ENCODE data around the gene SCAP. TPM values are rescaled to one million over a fixed set of nuclear protein-coding genes. Genes with fewer than 3 reads are reported as not detected.
A peak's percentile ranks its signal among the peaks of the same experiment; 100 is the strongest.
"Not testable (repeated sequence)": the region's sequence is repeated elsewhere in the genome, so short reads cannot be mapped to it uniquely, and the experiment has no call there.

SCAP gene
- total RNA-seq, 2 experiments from 2014 or later: 31.6 to 34.7 TPM

DNA sequence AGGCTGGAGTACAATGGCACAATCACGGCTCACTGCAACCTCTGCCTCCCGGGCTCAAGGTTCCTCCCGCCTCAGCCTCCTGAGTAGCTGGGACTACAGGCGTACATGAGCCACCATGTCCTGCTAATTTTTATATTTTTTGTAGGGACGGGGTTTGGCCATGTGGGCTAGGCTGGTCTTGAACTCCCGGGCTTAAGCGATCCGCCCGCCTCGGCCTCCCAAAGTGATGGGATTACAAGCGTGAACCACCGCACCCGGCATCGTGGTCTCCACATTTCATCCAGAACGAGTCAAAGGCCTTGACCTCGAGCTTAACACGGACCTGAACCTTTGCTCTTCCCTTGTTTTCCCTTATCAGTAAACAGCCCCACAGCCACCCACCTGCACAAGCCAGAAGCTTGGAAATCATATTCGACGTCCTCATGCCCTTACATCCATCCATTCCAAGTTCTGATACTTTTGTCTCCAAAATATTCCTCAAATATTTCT is 96.3 kb downstream of the SCAP start:
- no peak for DNase-seq
- intact Hi-C loops (cut with micrococcal nuclease): no loop called here
- H3K4me3 Mint-ChIP-seq: peak overlapping the region; percentile 100
- H3K36me3 Mint-ChIP-seq (ENCODE audit: low read depth): peaks cover 11% of the 10 kb centered on the region
- CTCF ChIA-PET: interaction anchor here (0.6 to 1.1 kb wide), 5 partner anchors 40 to 459 kb away, joined by 3 read pairs; no protein-coding TSS in a partner anchor
- no peaks in the 10 kb centered on the region for H3K9me3 Mint-ChIP-seq
- no peaks in the 10 kb centered on the region for H3K27me3 Mint-ChIP-seq (ENCODE audit: low read depth)
- peak overlapping the region; percentile 98 for H3K27ac Mint-ChIP-seq
- peaks cover 33% of the 10 kb centered on the region for H3K4me1 Mint-ChIP-seq (ENCODE audit: low read depth)

DNA sequence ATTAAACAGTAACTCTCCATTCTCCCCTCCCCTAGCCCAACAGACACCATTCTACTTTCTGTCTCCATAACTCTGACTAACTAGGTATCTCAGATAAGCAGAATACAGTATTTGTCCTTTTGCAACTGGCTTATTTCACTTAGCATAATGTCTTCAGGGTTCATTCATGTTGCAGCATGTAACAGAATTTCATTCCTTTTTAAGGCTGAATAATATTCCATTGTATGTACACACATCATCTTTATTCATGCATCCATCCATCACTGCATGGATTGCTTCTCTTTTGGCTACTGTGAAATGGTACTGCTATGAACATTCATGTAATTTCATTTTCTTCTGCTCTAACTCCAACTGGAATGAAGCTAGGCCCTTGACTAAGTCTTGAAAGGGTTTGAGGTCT is 96.9 kb downstream of the SCAP start:
- H3K4me3 Mint-ChIP-seq: no peak overlapping the region
- no peak for DNase-seq
- peaks cover 11% of the 10 kb centered on the region for H3K36me3 Mint-ChIP-seq (ENCODE audit: low read depth)
- H3K27me3 Mint-ChIP-seq (ENCODE audit: low read depth): no peaks in the 10 kb centered on the region
- H3K4me1 Mint-ChIP-seq (ENCODE audit: low read depth): peaks cover 33% of the 10 kb centered on the region
- H3K9me3 Mint-ChIP-seq: no peaks in the 10 kb centered on the region
- H3K27ac Mint-ChIP-seq: no peak overlapping the region
- intact Hi-C loops (cut with micrococcal nuclease): no loop called here
- CTCF ChIA-PET: interaction anchor here (0.6 to 1.0 kb wide), 3 partner anchors 42 to 142 kb away, joined by 3 to 4 read pairs (median 3); no protein-coding TSS in a partner anchor

DNA sequence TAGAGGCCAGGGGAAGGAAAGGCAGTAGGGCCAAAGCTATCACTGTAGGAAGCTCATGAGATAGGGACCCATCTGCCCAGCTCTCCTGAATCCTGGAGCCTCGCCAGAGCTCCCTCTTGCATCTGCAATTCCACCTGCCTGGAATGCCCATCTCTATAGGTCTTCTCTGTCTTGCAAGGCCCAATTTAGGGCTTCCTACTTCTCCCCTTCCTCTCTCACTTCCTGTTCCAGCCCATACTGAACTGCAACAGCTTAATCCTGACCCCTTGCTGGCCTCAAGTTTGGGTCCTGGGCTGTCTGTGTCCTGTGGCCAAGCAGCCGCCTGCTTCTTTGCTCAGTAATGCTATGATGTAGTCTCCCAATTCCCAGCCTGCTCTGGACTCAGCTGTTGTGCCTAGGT is 98.6 kb downstream of the SCAP start:
- intact Hi-C loops (cut with micrococcal nuclease): no loop called here
- no peak overlapping the region for H3K27ac Mint-ChIP-seq
- peaks cover 3% of the 10 kb centered on the region for H3K27me3 Mint-ChIP-seq (ENCODE audit: low read depth)
- no peak for DNase-seq
- CTCF ChIA-PET: no interaction called here
- H3K4me1 Mint-ChIP-seq (ENCODE audit: low read depth): peaks cover 23% of the 10 kb centered on the region
- H3K4me3 Mint-ChIP-seq: no peak overlapping the region
- no peaks in the 10 kb centered on the region for H3K9me3 Mint-ChIP-seq
- peaks cover 5% of the 10 kb centered on the region for H3K36me3 Mint-ChIP-seq (ENCODE audit: low read depth)

DNA sequence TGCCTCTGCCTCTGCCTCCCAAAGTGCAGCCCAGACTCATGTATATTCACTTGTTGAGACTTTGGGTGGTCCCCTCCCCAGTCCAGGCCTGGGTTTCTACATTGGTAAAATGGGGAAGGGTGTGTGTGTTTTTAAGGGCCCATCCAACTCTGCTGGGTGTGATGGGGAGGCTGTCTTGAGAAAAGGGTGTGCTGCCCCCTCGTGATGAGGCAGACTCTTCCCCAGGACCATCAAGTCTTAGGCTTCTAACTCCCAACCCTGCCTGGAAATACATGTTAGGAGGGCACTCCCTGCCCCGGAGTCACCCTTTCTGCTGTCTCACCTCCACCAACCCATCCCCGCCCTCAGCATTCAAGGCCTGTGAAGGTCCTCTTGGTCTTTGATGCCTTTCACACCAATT is 99.3 kb downstream of the SCAP start:
- Mint-ChIP-seq H3K27me3 (ENCODE audit: low read depth) (peaks cover 5% of the 10 kb centered on the region), H3K9me3 (no peaks in the 10 kb centered on the region), H3K27ac (no peak overlapping the region), H3K4me3 (no peak overlapping the region), H3K36me3 (ENCODE audit: low read depth) (peaks cover 5% of the 10 kb centered on the region), H3K4me1 (ENCODE audit: low read depth) (peaks cover 17% of the 10 kb centered on the region)
- intact Hi-C loops (cut with micrococcal nuclease): no loop called here
- CTCF ChIA-PET: interaction anchor here (0.7 kb wide), 1 partner anchor 684 kb away, joined by 3 read pairs; no protein-coding TSS in a partner anchor
- DNase-seq: no peak

DNA sequence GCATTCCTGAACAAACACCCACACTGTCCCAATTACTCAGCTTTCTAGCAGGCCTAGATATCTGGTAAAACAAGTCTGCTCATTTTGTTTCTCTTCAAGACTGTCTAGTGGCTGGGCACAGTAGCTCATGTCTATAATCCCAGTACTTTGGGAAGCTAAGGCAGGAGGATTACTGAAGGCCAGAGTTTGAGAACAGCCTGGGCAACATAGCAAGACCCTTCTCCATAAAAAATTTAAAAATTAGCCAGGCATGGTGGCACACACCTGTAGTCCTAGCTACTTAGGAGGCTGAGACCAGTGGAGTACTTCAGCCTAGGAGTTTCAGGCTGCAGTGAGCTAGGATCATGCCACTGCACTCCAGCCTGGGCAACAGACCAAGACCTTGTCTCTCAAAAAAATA is 101.2 kb downstream of the SCAP start:
- no peaks in the 10 kb centered on the region for H3K36me3 Mint-ChIP-seq (ENCODE audit: low read depth)
- intact Hi-C loops (cut with micrococcal nuclease): no loop called here
- no peak overlapping the region for H3K27ac Mint-ChIP-seq
- no peaks in the 10 kb centered on the region for H3K9me3 Mint-ChIP-seq
- peaks cover 9% of the 10 kb centered on the region for H3K4me1 Mint-ChIP-seq (ENCODE audit: low read depth)
- CTCF ChIA-PET: no interaction called here
- peaks cover 5% of the 10 kb centered on the region for H3K27me3 Mint-ChIP-seq (ENCODE audit: low read depth)
- no peak overlapping the region for H3K4me3 Mint-ChIP-seq
- no peak for DNase-seq

DNA sequence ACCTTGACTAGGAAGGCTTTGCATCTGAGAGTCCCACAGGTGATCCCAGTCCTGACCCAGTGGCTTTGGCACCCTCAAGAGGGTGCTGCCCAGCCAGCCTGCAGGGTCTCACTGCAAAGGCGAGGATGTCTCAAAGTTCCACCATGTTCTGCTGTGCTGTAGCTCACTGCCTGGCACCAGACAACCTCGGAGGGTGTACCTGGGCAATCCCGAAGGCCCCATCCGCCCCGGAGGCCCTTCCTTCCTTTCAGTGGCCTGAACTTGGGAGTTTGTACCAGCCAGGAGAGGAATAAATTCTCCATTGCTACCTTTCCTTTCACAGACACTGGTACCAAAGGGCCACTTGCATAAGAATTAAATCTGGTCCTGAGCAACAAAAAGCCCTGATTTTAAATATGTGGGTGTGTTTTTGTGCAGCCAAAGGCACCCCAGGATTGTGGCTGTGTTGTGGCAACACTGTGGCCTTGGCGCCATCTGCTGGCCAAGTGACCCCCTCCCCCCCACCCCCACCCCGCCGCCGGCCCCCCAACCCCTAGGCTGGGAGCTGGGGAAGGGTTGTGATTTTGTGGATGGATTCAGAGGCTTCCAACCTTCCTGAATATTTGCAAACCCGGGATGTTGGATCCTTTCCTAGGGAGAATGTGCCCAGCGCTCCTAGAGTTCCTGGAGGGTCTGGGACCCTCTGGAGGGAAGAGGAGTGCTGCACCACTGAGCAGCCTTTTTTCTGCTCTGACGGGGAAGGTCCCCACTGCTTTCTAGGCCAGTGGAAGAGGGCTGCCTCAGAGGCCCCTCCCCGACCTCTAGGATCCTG is 104.6 kb downstream of the SCAP start:
- Mint-ChIP-seq H3K4me1 (ENCODE audit: low read depth) (no peaks in the 10 kb centered on the region), H3K9me3 (no peaks in the 10 kb centered on the region), H3K36me3 (ENCODE audit: low read depth) (no peaks in the 10 kb centered on the region), H3K27ac (no peak overlapping the region), H3K4me3 (no peak overlapping the region), H3K27me3 (ENCODE audit: low read depth) (peaks cover 10% of the 10 kb centered on the region)
- DNase-seq: peak; percentile 53
- CTCF ChIA-PET: interaction anchor here (0.5 to 1.9 kb wide), 7 partner anchors 10 to 735 kb away, joined by 3 to 6 read pairs (median 3); partner anchors contain the start of gene PTPN23
- intact Hi-C loops (cut with micrococcal nuclease): loop anchor here (2.0 kb wide), 1 partner anchor 504 kb away; no protein-coding TSS in a partner anchor

DNA sequence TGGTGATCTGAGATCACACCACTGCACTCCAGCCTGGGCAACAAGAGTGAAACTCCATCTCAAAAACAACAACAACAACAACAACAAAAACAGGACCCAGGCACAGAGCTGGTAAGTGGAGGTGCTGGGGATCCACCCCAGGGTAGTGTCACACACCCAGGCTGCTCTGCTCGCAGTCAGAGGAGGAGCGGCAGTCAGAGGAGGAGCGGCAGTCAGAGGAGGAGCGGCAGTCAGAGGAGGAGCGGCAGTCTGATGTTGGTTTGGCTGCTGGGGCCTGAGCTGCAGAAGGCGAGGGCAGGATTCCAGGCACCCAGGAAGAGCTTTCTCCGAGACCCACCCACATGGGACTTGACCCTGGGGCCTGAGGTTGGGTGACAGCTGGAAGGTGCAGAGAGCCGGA is 105.7 kb downstream of the SCAP start:
- H3K27ac Mint-ChIP-seq; DNase-seq; H3K9me3 Mint-ChIP-seq; H3K4me1 Mint-ChIP-seq (ENCODE audit: low read depth); H3K4me3 Mint-ChIP-seq; H3K36me3 Mint-ChIP-seq (ENCODE audit: low read depth); H3K27me3 Mint-ChIP-seq (ENCODE audit: low read depth): not testable (repeated sequence)
- intact Hi-C loops (cut with micrococcal nuclease): loop anchor here (2.0 kb wide), 1 partner anchor 503 kb away; no protein-coding TSS in a partner anchor
- CTCF ChIA-PET: interaction anchor here (0.7 to 1.9 kb wide), 6 partner anchors 11 to 671 kb away, joined by 3 to 6 read pairs (median 4); partner anchors contain the start of genes PTPN23 and SETD2

DNA sequence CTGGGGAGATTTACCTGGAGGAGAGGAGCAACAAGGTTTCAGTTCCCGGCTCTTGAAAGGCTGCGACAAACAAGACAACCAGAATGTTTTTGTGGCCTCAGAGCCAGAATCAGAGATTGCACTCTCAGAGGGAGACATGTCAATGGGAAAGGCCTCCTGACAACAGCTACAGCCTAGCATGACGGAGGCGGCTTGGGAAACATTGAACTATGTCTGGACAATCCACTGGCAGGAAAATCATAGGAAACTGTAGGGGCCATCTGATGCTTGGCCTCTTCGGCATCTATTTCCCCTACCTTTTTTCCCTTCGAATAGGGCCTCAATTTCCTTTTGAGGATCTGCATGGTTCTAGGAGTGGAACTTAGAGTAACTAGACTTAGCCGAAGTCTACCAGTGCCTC is 108.1 kb downstream of the SCAP start:
- H3K36me3 Mint-ChIP-seq (ENCODE audit: low read depth): peaks cover 1% of the 10 kb centered on the region
- intact Hi-C loops (cut with micrococcal nuclease): no loop called here
- H3K4me1 Mint-ChIP-seq (ENCODE audit: low read depth): peaks cover 4% of the 10 kb centered on the region
- DNase-seq: no peak
- no peak overlapping the region for H3K27ac Mint-ChIP-seq
- no peak overlapping the region for H3K4me3 Mint-ChIP-seq
- no peaks in the 10 kb centered on the region for H3K9me3 Mint-ChIP-seq
- peaks cover 7% of the 10 kb centered on the region for H3K27me3 Mint-ChIP-seq (ENCODE audit: low read depth)
- CTCF ChIA-PET: no interaction called here

DNA sequence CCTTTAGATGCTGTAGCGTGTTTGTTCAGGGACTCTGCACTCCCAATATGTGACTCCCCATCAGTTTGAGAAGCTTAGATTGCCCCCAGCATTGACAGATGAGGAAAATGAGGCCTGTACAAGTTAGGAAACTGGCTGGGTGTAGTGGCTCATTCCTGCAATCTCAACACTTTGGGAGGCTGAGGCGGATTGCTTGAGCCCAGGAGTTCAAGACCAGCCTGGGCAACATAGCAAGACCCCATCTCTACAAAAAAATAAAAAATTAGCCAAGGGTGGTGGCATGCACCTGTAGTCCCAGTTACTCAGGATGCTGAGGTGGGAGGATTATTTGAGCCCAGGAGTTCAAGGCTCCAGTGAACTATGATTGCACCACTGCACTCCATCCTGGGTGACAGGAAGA is 108.9 kb downstream of the SCAP start:
- peaks cover 4% of the 10 kb centered on the region for H3K36me3 Mint-ChIP-seq (ENCODE audit: low read depth)
- intact Hi-C loops (cut with micrococcal nuclease): no loop called here
- H3K9me3 Mint-ChIP-seq: peaks cover 1% of the 10 kb centered on the region
- H3K4me3 Mint-ChIP-seq: no peak overlapping the region
- peaks cover 10% of the 10 kb centered on the region for H3K4me1 Mint-ChIP-seq (ENCODE audit: low read depth)
- peaks cover 7% of the 10 kb centered on the region for H3K27me3 Mint-ChIP-seq (ENCODE audit: low read depth)
- CTCF ChIA-PET: interaction anchor here (0.6 kb wide), 1 partner anchor 37 kb away, joined by 3 read pairs; no protein-coding TSS in a partner anchor
- no peak overlapping the region for H3K27ac Mint-ChIP-seq
- no peak for DNase-seq

DNA sequence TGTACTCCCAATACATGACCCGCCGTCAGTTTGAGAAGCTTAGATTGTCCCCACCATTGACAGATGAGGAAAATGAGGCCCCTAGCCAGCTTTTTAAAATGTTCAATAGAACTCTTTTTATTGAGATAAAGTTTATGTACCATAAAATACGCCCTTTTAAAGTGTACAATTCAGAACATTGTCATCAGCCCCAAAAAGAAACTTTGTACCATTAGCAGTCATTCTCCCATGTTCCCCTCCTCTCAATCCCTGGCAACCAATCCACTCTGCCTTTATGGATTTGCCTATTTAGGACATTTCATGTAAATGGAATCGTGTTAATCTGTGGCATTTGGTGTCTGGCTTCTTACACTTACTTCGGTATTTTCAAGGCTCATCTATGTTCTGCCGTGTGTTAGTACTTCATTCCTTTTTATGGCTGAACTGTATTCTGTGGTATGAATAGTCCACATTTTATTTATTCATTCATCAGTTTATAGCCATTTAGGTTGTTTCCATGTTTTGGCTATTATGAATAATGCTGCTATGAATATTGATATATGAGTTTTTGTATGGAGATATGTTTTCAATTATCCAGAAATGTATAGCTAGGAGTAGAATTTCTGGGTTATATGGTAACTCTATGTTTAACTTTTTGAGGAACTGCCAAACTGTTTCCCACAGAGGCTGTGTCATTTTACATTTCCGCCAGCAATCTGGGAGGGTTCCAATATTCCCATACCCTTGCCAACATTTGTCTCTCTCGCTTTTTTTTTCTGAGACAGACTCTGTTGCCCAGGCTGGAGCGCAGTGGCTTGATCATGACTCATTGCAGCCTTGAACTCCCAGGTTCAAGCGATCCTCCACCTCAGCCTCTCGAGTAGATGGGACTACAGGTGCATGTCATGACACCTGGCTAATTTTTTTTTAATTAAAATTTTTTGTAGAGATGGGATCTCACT is 110.3 kb downstream of the SCAP start:
- Mint-ChIP-seq H3K9me3 (peaks cover 2% of the 10 kb centered on the region), H3K4me3 (no peak overlapping the region), H3K4me1 (ENCODE audit: low read depth) (peaks cover 10% of the 10 kb centered on the region), H3K27ac (no peak overlapping the region), H3K36me3 (ENCODE audit: low read depth) (peaks cover 4% of the 10 kb centered on the region), H3K27me3 (ENCODE audit: low read depth) (peaks cover 5% of the 10 kb centered on the region)
- CTCF ChIA-PET: interaction anchor here (0.6 to 1.1 kb wide), 3 partner anchors 15 to 28 kb away, joined by 3 read pairs; partner anchors contain the start of gene PTPN23
- no peak for DNase-seq
- intact Hi-C loops (cut with micrococcal nuclease): loop anchor here (2.0 kb wide), 1 partner anchor 55 kb away; no protein-coding TSS in a partner anchor

Measured in activated naive CD4-positive, alpha-beta T cell treated with anti-CD3 and anti-CD28 coated beads for 36 hours (primary cell).